IMR-90 (cell line): Measurements from ENCODE around the gene GLIPR1L2. TPM values are rescaled to one million over a fixed set of nuclear protein-coding genes. Genes with fewer than 3 reads are reported as not detected.

Experiments used
- ATAC-seq: fragments of 200-7000 bp; cut with Tn5 transposase; 2 replicates; pipeline ENCODE4 v1.9.1; 2020; ENCODE audit warnings: low read depth, mild to moderate bottlenecking, moderate library complexity
- BruUV-seq: library from RNA; stranded (reverse); fragments of 400-500 nt; replicated peaks from 2 replicates; lab custom pipeline; 2021; lab: Mats Ljungman, UMichigan
- CTCF ChIA-PET: fragments of 300-600 bp; formaldehyde crosslinking; extraction: SDS; loops from one replicate; lab custom pipeline; 2021; ENCODE audit warnings: antibody characterized with exemption; lab: Yijun Ruan, JAX
- POLR2A ChIA-PET: fragments of 300-600 bp; sonication (Branson Sonifier 250); formaldehyde crosslinking; loops from one replicate; lab custom pipeline; 2022; ENCODE audit warnings: antibody characterized with exemption; ENCODE audit not compliant: unreplicated experiment; lab: Charles Lee
- DNase-seq: peaks from one replicate; pipeline ENCODE4 v3.0.0; 2013
- H2AFZ ChIP-seq: replicated peaks from 2 replicates; pipeline ENCODE3; 2013; ENCODE audit warnings: low read length, mild to moderate bottlenecking; ENCODE audit not compliant: poor library complexity
- H2AK5ac ChIP-seq: 2 replicates; pipeline ENCODE4 v1.6.1; 2013; ENCODE audit warnings: low read depth, low read length, inconsistent platforms
- H2AK9ac ChIP-seq: replicated peaks from 2 replicates; pipeline ENCODE3; 2013; ENCODE audit warnings: mild to moderate bottlenecking, low read depth, low read length, moderate library complexity; ENCODE audit not compliant: poor library complexity
- H2BK120ac ChIP-seq: 2 replicates; pipeline ENCODE4 v1.6.1; 2013; ENCODE audit warnings: low read depth, low read length, inconsistent platforms
- H2BK15ac ChIP-seq: 3 replicates; pipeline ENCODE4 v1.6.1; 2013; ENCODE audit warnings: low read depth, low read length, inconsistent platforms
- H2BK20ac ChIP-seq: 2 replicates; pipeline ENCODE4 v1.6.1; 2013; ENCODE audit warnings: low read depth, mild to moderate bottlenecking, inconsistent platforms, low read length, moderate library complexity
- H2BK5ac ChIP-seq: 2 replicates; pipeline ENCODE4 v1.6.1; 2013; ENCODE audit warnings: mild to moderate bottlenecking, low read depth, low read length, inconsistent platforms; ENCODE audit not compliant: poor library complexity, severe bottlenecking
- H3K14ac ChIP-seq: replicated peaks from 2 replicates; pipeline ENCODE4 v1.6.1; 2013; ENCODE audit warnings: low read depth, low read length, inconsistent platforms
- H3K18ac ChIP-seq: 2 replicates; pipeline ENCODE4 v1.6.1; 2013; ENCODE audit warnings: low read depth, low read length, control low read depth
- H3K23ac ChIP-seq: 2 replicates; pipeline ENCODE4 v1.6.1; 2013; ENCODE audit warnings: low read depth, low read length, inconsistent platforms
- H3K27ac ChIP-seq: 2 replicates; pipeline ENCODE4 v1.5.1; 2013; ENCODE audit warnings: mild to moderate bottlenecking, control low read depth, low read length; ENCODE audit not compliant: insufficient read depth
- H3K27me3 ChIP-seq: 2 replicates; pipeline ENCODE4 v1.6.1; 2013; ENCODE audit warnings: low read length; ENCODE audit not compliant: control insufficient read depth, insufficient read depth
- H3K36me3 ChIP-seq: 2 replicates; pipeline ENCODE4 v1.6.1; 2013; ENCODE audit warnings: low read length, mixed read lengths; ENCODE audit not compliant: control insufficient read depth, insufficient read depth
- H3K4ac ChIP-seq: 2 replicates; pipeline ENCODE4 v1.6.1; 2013; ENCODE audit warnings: low read depth, low read length, inconsistent platforms
- H3K4me1 ChIP-seq: 2 replicates; pipeline ENCODE4 v1.6.1; 2013; ENCODE audit warnings: low read length, mixed read lengths; ENCODE audit not compliant: control insufficient read depth, insufficient read depth
- H3K4me2 ChIP-seq: 2 replicates; pipeline ENCODE4 v1.6.1; 2013; ENCODE audit warnings: low read depth, mild to moderate bottlenecking, control low read depth, low read length, moderate library complexity
- H3K4me3 ChIP-seq: 2 replicates; pipeline ENCODE4 v1.5.1; 2013; ENCODE audit warnings: low read depth, mild to moderate bottlenecking, control low read depth, low read length, moderate library complexity; ENCODE audit not compliant: insufficient read depth
- H3K56ac ChIP-seq: 2 replicates; pipeline ENCODE4 v1.6.1; 2013; ENCODE audit warnings: low read length, inconsistent platforms; ENCODE audit not compliant: insufficient read depth; ENCODE audit errors: extremely low read depth
- H3K79me1 ChIP-seq, 2 experiments: 2 replicates each; pipeline ENCODE4 v1.6.1; 2013; ENCODE audit warnings: low read length in 2 of 2, inconsistent platforms in 1 of 2, low read depth in 1 of 2
- H3K9ac ChIP-seq: 2 replicates; pipeline ENCODE4 v1.6.1; 2013; ENCODE audit warnings: low read depth, low read length, control low read depth
- H3K9me1 ChIP-seq: 2 replicates; pipeline ENCODE4 v1.6.1; 2013; ENCODE audit warnings: low read length, inconsistent platforms; ENCODE audit not compliant: insufficient read depth
- H3K9me3 ChIP-seq: 2 replicates; pipeline ENCODE4 v1.6.1; 2013; ENCODE audit warnings: low read length; ENCODE audit not compliant: control insufficient read depth, insufficient read depth
- H4K20me1 ChIP-seq: 2 replicates; pipeline ENCODE4 v1.6.1; 2013; ENCODE audit warnings: low read length, inconsistent platforms; ENCODE audit not compliant: insufficient read depth
- H4K5ac ChIP-seq: 2 replicates; pipeline ENCODE4 v1.6.1; 2013; ENCODE audit warnings: mild to moderate bottlenecking, low read depth, low read length, control low read depth
- H4K8ac ChIP-seq, 2 experiments: 2 replicates each; pipeline ENCODE4 v1.6.1; 2013; ENCODE audit warnings: low read depth in 2 of 2, low read length in 2 of 2, control low read depth in 1 of 2, inconsistent platforms in 1 of 2
- H4K91ac ChIP-seq: 2 replicates; pipeline ENCODE4 v1.6.1; 2013; ENCODE audit warnings: low read depth, low read length, inconsistent platforms; ENCODE audit not compliant: insufficient read depth
- CTCF ChIP-seq: conservative IDR thresholded peaks from 2 replicates; pipeline ENCODE4 v1.5.1; 2012; ENCODE audit warnings: mild to moderate bottlenecking, low read depth, low read length, improper control_type of control experiment
- FOS ChIP-seq: fragments of 150-350 bp; IDR thresholded peaks from 2 replicates; pipeline ENCODE4 v1.6.1; 2016; ENCODE audit warnings: low read depth, low read length
- MAFK ChIP-seq: IDR thresholded peaks from 2 replicates; pipeline ENCODE4 v1.6.1; 2012; ENCODE audit warnings: low read depth, low read length, improper control_type of control experiment
- MXI1 ChIP-seq: IDR thresholded peaks from 2 replicates; pipeline ENCODE4 v1.6.1; 2012; ENCODE audit warnings: low read depth, mild to moderate bottlenecking, low read length, moderate library complexity, borderline replicate concordance
- RAD21 ChIP-seq: IDR thresholded peaks from 2 replicates; pipeline ENCODE4 v1.6.1; 2012; ENCODE audit warnings: low read length, improper control_type of control experiment
- RFX5 ChIP-seq: IDR thresholded peaks from 2 replicates; pipeline ENCODE4 v1.8.0; 2012; ENCODE audit warnings: low read depth, mild to moderate bottlenecking, low read length, moderate library complexity
- SMC3 ChIP-seq: fragments of 150-350 bp; IDR thresholded peaks from 2 replicates; pipeline ENCODE4 v1.6.1; 2016; ENCODE audit warnings: low read depth, mild to moderate bottlenecking, antibody characterized with exemption, low read length, moderate library complexity
- USF2 ChIP-seq: fragments of 150-350 bp; IDR thresholded peaks from 2 replicates; pipeline ENCODE4 v1.6.1; 2017; ENCODE audit warnings: mild to moderate bottlenecking, antibody characterized with exemption, low read length, low read depth
- WGBS, 2 experiments: methylation state at CpG; one replicate each; pipeline versions ENCODE4 v1.1.5 to v1.1.7; 2013; ENCODE audit warnings: missing lambda C conversion rate in 2 of 2; ENCODE audit not compliant: insufficient read length in 1 of 2; ENCODE audit errors: extremely low coverage in 2 of 2; 5-methylcytosine and 5-hydroxymethylcytosine counted together
- dilution Hi-C: fragments of 300-500 bp; cut with HindIII; formaldehyde crosslinking; loops from one replicate; pipeline ENCODE4 v1.14.3; 2018; ENCODE audit warnings: low sequenced_read_pairs; ENCODE audit not compliant: unreplicated experiment
- in situ Hi-C: fragments of 300-500 bp; cut with MboI; formaldehyde crosslinking; loops from 3 replicates; pipeline ENCODE4 v1.14.3; 2019; ENCODE audit warnings: low sequenced_read_pairs, inconsistent platforms, mixed read lengths
- intact Hi-C: fragments of 100-400 bp; cut with micrococcal nuclease; formaldehyde crosslinking; loops from 2 replicates; pipeline ENCODE4 v1.10.0; 2022
- polyA plus RNA-seq, 3 experiments: library from polyadenylated mRNA; depleted of rRNA; stranded (reverse); fragments of >200 nt; gene quantifications; 2 replicates each; pipeline ENCODE4 v1.2.3, GENCODE V29; 2012; ENCODE audit warnings: low replicate concordance in 1 of 3
- total RNA-seq: library from RNA; depleted of rRNA; stranded (reverse); fragments of >200 nt; gene quantifications from 2 replicates; pipeline ENCODE4 v1.2.3, GENCODE V29; 2012

GLIPR1L2 gene
- total and polyA plus RNA-seq, 2 of the 4 experiments (the other 2 are of a cell fraction): 0.07 TPM; not detected in 1

- no TSS peak for BruUV-seq
- H4K5ac ChIP-seq: no peak overlapping the region
- DNase-seq: no peak
- dilution Hi-C loops: no loop called here
- no peak overlapping the region for H3K27ac ChIP-seq
- H2AK5ac ChIP-seq: no peak overlapping the region
- no peak overlapping the region for H3K4me3 ChIP-seq
- H2BK5ac ChIP-seq: no peak overlapping the region
- H3K9me1 ChIP-seq: no peaks in the 10 kb centered on the region
- no peak overlapping the region for H4K8ac ChIP-seq
- H2BK120ac ChIP-seq: no peak overlapping the region
- H3K27me3 ChIP-seq: no peaks in the 10 kb centered on the region
- CTCF ChIA-PET: no interaction called here
- no peak overlapping the region for H2AK9ac ChIP-seq
- H2BK20ac ChIP-seq: no peak overlapping the region
- POLR2A ChIA-PET: no interaction called here
- no peaks in the 10 kb centered on the region for H3K4me1 ChIP-seq
- H2AFZ ChIP-seq: no peak overlapping the region
- H3K9ac ChIP-seq: no peak overlapping the region
- no peak overlapping the region for H2BK15ac ChIP-seq
- no peak for ATAC-seq
- H3K36me3 ChIP-seq: no peaks in the 10 kb centered on the region
- H3K4ac ChIP-seq: no peak overlapping the region
- H3K56ac ChIP-seq: no peak overlapping the region
- H4K91ac ChIP-seq: no peak overlapping the region
- no peaks in the 10 kb centered on the region for H4K20me1 ChIP-seq
- no peak overlapping the region for H3K14ac ChIP-seq
- no peaks in the 10 kb centered on the region for H3K79me1 ChIP-seq
- WGBS, 2 experiments: no CpG with 5 or more reads among the region's 1 CpG
- H3K9me3 ChIP-seq: peaks cover 12% of the 10 kb centered on the region
- TF ChIP-seq RFX5: no peak
- TF ChIP-seq SMC3: no peak
- no peak for TF ChIP-seq USF2
- no peak for TF ChIP-seq RAD21
- no peak for TF ChIP-seq CTCF
- no peak for TF ChIP-seq FOS
- TF ChIP-seq MAFK: no peak
- TF ChIP-seq MXI1: no peak
- intact Hi-C loops: no loop called here
- no peak overlapping the region for H3K23ac ChIP-seq
- in situ Hi-C loops: no loop called here
- H3K18ac ChIP-seq: no peak overlapping the region
- H3K4me2 ChIP-seq: no peak overlapping the region
These were observed 36.6 kb downstream of the GLIPR1L2 start for GRCh38 chr12:75427491-75427890.
